Measurements from ENCODE around the gene EDN2.
A peak's percentile ranks its signal among the peaks of the same experiment; 100 is the strongest.

The EDN2 gene

GRCh38 chr1:41497461-41498030 is 13.1 kb upstream of the EDN2 start:
- DNase-seq: no peak

GRCh38 chr1:41497056-41497440 is 12.6 kb upstream of the EDN2 start:
- no peak for DNase-seq

- DNase-seq: peak; percentile 82
These were observed 11.9 kb upstream of the EDN2 start for GRCh38 chr1:41496080-41497055.

GRCh38 chr1:41495210-41495948 is 10.9 kb upstream of the EDN2 start:
- peak; percentile 76 for DNase-seq

GRCh38 chr1:41494351-41495209 is 10.1 kb upstream of the EDN2 start:
- no peak for DNase-seq

GRCh38 chr1:41493626-41494350 is 9.3 kb upstream of the EDN2 start:
- no peak for DNase-seq

GRCh38 chr1:41493117-41493536 is 8.6 kb upstream of the EDN2 start:
- no peak for DNase-seq

- peak; percentile 78 for DNase-seq
These were observed 7.9 kb upstream of the EDN2 start for GRCh38 chr1:41492341-41492848.

GRCh38 chr1:41490911-41491310 is 6.4 kb upstream of the EDN2 start:
- DNase-seq: no peak

GRCh38 chr1:41489561-41489960 is 5.1 kb upstream of the EDN2 start:
- no peak for DNase-seq

- DNase-seq: no peak
These were observed 3.8 kb upstream of the EDN2 start for GRCh38 chr1:41488040-41488951.

GRCh38 chr1:41487126-41488039 is 2.9 kb upstream of the EDN2 start:
- DNase-seq: no peak

GRCh38 chr1:41486371-41487125 is 2.1 kb upstream of the EDN2 start:
- no peak for DNase-seq

- DNase-seq: no peak
These were observed 1.5 kb upstream of the EDN2 start for GRCh38 chr1:41486053-41486370.

- no peak for DNase-seq
These were observed 1.1 kb upstream of the EDN2 start for GRCh38 chr1:41485605-41486004.

- no peak for DNase-seq
These were observed 502 bp downstream of the EDN2 start for GRCh38 chr1:41483960-41484401.

GRCh38 chr1:41483001-41483850 is 1.3 kb downstream of the EDN2 start:
- DNase-seq: no peak
